GM21786 (cell line): ENCODE measurements around the gene GNAL.
A peak's percentile ranks its signal among the peaks of the same experiment; 100 is the strongest.
"Not testable (repeated sequence)": the region's sequence is repeated elsewhere in the genome, so short reads cannot be mapped to it uniquely, and the experiment has no call there.

Source experiments
- ATAC-seq: cut with Tn5 transposase; IDR thresholded peaks from one replicate; pipeline ENCODE4 v1.9.1; 2021; ENCODE audit not compliant: unreplicated experiment

The GNAL gene

DNA sequence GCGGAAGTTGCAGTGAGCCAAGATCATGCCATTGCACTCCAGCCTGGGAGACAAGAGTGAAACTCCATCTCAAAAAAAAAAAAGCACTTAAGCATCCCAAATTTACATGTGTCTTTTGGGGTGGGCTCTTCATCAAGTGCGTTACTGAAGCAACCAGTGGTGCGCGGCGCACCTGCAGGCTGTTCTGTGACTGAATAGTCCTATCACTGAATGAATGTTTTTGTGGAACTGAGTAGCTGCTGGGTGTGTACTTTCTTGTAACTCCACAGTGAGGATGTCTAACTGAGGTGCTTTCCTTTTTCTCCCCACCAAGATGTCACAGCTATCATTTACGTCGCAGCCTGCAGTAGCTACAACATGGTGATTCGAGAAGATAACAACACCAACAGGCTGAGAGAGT is 179.2 kb downstream of the GNAL start:
- no peak for ATAC-seq

DNA sequence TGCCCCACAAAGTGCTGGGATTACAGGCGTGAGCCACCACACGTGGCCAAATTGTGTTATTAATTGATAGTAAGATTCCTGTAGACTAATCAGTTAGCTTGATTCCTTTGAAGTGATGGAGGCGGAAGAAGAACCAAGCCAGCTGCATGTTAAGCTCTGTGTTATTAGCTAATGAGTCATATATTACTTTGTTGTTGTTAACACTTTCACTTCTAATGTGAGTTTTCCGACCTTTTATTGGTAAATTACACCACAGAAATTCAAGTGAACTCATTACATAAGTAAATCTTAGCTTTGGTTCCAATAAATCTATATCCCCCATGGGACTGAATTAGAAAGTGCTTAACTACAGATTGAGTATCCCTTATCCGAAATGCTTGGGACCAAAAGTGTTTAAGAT is 182.4 kb downstream of the GNAL start:
- no peak for ATAC-seq

DNA sequence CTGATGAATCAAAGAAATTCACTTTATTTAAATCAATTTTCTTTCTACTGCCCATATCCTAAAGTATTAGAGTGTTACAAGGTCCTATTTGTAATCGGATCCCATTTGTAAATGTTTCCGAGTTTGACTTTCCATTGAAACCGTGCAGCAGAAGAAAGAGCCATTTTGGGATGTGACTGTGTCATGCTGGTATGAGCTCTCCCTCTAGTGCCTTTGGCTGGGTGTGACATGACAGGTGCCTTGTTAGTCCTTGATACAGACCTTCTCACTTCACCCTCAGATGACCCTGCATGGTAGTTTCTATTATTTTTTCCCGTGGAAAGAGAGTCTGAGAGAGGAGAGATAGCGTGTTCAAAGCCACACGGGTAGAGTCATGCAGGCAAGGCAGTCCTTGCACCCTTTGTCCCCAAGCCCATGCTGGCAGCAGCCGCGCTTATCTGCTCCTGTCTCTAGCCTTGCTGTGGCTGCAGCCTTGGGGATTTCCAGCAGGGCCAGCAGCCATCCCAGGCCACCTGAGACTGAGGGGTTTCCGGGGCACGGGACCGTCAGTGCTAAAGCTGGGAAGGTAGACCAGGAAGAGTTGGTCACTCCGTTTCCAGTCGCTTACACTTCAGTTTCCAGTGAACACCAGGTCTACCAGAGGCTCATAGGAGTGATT is 183.5 kb downstream of the GNAL start:
- ATAC-seq: no peak

DNA sequence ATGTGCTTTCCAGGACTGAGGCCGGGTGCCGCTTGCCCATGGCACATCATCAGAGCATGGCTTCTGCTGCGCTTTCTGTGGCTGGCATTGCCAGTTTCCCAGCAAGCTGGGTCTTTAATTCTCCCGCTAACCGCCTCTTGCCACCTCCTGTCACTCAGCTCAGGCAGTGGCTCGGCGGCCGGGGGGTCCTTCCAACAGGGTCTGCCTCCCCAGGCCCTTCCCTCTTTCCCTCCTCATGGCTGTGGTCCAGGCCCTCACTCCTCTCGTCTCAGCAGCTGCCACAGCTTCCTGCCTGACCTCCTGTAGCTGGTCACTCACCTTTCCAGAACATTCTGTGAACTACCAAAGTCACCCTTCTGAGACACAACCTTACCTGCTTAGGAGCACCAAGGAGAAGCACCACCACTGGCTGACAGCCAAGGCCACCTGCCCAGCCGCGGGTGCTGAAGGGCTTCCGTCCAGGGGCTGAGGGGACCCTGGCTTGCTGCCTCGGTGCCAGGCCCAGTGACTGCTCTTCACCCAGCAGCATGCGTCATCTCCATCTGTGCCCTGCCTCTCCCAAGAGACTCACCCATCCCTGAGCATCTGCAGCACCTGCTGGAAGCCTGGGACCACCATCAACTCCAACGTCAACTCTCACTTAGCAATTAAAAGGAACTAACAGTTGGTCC is 184.7 kb downstream of the GNAL start:
- no peak for ATAC-seq

DNA sequence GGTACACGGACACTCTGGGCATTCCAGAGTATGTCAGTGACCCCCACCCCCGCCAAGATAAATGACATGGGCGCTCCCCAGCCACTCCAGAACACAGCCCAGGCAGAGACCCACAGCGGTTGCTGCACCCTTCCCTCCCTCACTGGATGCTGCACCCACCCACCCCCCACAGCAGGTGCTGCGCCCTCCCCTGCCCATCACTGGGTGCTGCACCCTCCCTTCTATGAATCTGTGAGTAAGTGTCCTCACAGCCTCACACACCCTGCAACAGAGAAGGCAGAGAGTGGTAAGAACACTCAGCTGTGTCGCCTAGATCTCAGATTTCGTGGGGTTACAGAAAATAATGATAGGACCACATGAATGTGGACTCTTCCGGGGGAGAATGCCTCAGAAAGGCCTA is 185.6 kb downstream of the GNAL start:
- ATAC-seq: no peak

DNA sequence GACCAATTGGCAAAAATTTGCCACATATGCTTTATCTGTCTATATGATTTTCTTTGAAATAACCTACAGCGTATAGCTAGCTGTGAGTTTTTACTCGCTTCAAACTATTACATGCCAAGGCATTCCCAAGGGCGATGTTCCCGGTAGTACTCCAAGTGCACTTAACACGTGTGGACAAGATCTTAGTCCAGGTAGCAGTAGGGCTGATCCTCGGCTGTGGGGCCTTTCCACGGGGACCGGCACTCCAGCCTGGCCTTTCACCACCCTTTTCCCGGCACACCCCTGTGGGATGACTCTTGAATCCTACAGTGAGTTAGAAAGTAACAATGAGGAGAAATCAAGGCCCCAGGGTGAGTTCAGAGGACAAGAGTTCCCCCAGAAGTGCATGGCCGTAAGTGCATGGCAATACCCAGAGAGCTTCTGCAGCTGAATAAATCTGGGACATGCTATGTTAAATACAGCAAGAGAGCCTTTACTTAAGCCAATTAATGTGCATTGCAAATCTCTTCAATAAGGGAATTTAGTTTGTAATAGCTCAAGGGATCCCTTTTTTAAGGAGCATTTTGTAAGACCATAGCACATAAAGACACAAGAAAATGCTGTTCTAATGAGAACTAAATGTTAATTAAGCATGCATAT is 188.6 kb downstream of the GNAL start:
- ATAC-seq: no peak

DNA sequence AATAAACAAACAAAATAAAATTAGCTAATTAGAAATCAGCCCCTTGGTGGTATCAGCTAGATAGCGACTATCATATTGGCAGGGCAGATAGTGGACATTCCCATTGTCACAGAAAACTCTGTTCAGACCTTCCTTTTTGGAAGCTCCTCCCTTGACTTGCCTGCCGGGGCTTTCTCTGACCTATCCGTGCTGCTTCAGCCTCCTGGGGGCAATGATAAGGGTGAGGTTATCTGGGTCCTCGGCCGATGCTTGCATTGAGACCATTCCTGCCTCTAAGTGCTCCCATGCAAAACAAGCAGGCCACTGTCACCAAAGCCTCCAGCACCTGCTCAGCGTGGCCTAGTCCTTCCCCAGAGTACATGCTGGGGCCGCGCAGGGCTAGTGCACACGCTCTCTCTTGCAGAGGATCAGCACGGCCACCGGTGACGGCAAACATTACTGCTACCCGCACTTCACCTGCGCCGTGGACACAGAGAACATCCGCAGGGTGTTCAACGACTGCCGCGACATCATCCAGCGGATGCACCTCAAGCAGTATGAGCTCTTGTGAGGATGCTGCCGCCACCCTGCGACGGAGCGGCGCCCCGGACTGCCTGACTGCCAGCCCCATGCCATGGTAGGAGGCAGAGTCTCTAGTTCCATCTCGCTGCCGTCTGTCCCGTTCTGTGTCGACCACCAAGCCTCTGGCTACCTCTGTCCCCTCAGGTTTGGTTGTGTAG is 191.7 kb downstream of the GNAL start:
- no peak for ATAC-seq

DNA sequence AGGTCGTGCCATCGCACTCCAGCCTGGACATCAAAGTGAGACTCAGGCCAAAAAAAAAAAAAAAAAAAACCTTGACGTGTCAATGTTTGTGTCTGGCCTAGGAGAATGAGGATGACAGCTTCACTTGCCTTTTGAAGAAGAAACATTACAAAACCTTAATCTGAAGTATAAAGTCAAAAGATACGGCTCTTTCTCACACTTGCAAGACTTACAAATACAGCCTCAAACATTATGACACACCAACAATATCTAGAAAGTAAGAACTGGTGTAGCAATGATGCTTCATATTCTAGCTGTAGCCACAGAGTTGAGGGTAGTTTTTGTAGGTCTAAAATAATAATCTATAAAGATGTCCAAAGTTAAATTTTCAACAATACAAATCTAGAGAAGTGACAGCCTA is 193.6 kb downstream of the GNAL start:
- ATAC-seq: no peak

DNA sequence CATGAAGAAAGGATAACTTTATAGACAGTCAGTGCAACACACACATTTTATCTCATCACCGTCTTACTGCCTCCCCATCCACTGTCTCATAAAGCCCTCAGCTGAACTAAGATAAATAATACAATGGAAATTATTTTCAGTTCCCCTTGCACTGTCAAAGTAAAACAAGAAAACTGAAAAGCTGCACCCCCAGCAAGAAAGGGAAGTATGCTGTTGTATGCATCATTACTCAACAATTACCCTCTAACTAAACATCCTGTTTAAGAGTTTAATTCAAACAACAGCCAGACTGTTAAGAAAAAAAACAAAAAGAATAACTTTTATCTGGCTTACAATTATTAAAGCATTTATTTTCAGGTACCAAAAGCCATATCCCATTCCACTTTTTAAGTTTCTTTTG is 194.1 kb downstream of the GNAL start:
- peak; percentile 86 for ATAC-seq

DNA sequence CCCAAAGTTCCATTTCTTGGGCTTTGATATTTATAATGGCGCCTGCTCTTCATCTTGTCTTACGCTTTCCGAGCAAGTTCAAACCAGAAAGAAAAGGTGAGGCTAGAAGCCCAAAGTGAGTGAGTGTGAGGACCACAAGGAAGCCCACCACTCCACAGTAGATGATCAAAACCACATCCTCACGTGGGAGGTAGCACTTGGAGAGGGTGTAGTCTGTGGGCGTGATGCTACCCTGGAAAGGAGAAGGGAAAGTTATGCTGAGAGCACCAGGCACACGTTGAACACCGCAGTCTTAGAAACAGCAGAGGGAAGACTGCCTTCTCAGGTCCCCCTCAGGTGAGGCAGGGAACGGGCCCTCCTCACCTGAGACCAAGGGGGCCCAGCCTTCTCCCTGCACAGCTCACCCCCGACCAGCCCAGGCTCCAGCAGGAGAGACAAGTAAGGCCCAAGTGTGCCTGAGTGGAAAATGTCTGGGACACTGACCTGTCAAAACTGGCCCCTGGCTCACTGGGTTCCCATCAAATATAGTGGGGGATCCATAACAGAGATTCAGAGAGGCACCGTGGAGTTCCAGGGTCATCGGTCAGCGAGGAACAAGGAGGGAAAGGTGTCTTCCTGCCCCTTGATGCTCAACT is 195.4 kb downstream of the GNAL start:
- ATAC-seq: no peak

DNA sequence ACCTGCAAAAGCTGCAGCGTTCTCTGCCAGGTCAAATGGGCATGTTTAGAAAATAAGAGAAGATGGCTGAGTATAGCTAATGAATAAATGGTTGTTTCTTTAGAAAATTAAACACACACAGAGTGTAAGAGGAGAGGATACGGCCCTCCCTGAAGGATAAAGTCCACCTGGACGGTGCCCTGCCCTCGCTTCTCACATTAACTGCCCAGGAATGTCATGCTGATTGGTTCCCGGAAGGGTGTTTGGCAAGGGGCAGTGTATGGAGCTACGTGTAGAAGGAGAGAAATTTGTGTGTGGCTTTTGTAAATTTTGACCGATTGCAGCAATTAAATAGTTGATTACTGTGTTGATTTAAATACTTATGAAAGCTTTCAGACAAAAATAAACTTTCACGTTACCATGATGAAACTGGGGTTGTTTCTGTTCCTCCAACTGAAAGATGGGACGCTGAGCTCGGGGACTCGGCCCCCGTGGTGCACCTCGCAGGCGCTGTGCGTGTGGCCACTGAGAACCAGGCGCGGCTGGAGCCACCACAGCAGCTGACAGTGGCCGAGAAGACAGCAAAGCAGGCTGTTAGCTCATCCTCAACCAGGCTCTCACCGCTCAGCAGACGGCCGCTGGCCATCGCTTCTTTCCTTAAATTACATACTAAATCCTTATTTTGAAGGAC is 196.3 kb downstream of the GNAL start:
- ATAC-seq: no peak

DNA sequence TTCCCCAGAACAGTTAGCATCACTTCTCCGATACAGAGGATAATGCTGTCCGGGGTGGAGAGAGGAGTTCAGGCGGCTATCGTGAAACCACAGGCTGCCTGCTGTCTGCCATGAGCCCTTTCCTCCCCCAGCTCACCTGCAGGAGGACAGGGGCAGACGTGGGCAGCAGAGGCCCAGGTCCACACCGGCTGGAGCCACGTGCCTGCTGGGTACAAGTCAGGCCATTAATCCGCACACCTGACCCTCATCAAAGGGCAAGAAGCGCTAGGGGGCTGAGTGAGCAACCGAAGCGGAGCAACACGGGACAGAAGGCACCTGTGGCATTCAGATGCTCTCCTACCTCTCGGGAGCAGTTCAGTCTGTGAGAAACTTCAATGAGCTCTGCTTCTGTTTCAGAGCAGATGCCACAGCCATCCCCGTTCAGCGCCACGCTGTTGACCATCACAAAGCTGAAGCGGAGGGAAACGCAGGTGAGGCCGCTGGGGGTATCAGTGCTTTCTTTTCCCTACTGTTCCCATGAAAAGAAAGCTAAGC is 197.6 kb downstream of the GNAL start:
- ATAC-seq: no peak

DNA sequence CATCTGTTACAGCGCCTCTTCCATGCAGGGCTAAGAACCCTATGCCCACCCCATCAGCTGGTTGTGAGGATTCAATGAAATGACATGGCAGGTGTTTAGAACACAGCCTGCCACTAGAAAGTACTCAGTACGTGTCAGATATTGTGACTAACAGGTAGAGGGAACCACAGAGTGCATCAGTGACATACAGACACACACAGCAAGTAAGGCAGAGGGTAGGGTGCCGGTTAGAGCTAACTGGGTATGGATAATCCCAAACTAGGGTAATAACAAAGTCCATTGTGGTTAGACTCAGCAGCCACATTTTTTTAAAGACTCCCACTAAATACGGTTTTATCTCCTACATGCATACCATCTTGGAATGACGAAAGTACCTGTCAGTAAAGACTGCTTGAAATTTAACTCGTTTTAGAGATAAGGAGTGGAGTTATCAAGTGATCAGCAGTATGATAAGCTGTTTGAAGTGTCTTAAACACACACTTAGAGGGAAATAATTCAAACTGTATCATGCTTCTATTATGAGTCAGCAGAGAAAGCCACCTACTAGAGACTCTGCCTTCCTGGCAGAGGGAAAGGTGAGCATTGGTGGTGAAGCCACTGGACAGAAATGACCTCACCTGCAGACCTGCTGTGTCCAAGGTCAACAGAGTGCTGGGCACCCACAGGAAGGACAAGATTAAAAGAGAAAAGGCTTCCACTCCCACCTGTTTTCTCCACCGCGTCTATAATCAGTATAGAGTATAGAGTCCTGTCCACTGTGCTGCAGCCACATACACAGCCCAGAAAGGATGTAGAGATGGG is 198.5 kb downstream of the GNAL start:
- no peak for ATAC-seq

DNA sequence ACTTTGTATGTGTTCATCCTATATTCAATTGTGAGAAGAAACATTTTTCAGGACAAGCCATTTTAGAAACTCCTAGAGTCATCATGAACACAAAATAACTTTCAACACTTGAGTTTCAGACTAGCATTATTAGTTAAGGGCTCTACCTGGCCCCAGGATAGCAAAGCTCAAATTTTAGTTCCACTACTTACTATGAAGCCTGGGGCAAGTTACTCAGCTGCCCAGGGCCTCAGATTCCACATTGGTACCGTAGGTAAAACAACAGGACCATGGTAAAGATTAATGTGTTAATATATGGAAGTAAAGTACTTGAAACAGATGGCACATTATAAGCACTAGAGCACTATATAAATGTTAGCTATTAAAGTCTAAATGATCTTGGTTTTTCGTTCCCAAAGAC is 199.7 kb downstream of the GNAL start:
- no peak for ATAC-seq

DNA sequence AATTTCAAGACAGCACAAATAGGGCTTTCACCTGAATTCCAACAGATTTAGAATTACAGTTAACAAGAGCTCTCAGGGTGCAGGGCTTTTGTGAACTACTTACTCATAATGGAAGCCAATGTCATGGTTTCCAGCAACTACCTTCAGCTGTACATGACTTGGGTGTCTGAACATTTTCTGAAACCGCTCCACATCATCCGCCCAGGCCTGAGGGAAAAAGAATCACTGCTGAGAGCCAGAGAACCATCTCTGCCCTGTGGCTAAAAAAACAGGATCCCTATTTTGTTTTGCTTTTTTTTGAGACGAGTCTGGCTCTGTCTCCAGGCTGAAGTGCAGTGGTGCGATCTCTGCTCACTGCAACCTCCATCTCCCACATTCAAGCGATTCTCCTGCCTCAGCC is 200.2 kb downstream of the GNAL start:
- no peak for ATAC-seq

DNA sequence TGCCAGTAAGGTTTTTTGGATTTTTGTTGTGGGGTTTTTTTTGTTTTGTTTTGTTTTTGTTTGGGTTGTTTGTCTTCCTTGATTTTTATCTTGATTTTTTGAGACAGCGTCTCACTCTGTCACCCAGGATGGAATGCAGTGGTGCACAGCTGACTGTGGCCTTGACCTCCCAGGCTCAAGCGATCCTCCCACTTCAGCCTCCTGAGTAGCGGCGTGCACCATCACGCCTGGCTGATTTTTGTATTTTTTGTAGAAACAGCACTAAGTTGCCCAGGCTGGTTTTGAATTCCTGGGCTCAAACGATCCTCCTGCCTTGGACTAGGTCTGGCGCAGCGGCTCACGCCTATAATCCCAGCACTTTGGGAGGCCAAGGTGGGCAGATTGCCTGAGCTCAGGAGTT is 202.7 kb downstream of the GNAL start:
- no peak for ATAC-seq

DNA sequence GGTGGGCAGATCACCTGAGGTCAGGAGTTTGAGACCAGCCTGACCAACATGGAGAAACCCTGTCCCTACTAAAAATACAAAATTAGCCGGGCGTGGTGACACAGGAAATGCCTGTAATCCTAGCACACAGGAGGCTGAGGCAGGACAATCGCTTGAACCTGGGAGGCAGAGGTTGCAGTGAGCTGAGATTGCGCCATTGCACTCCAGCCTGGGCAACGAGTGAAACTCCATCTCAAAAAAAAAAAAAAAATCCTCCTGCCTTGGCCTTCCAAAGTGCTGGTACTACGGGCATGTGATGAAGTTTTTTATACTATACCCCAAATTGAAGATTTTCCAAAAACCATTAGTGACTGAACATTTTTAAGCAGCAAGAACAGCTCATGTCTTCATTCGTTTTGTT is 203.4 kb downstream of the GNAL start:
- not testable (repeated sequence) for ATAC-seq

DNA sequence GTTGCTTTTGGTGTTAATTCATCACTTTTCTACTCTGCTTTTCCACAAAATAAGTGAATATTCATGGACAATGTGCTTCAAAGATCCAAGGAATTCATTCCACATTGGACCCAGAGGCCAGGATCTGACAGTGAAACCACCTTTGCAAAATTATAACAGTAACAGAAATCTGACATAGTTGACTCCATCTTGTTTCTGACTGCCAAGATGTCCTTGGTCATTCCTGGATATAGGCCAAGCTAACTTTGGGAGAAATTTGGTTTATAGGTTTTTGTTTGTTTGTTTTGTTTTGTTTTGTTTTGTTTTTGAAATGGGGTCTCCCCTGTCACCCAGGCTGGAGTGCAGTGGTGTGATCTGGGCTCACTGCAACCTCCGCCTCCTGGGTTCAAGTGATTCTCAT is 208.7 kb downstream of the GNAL start:
- no peak for ATAC-seq

DNA sequence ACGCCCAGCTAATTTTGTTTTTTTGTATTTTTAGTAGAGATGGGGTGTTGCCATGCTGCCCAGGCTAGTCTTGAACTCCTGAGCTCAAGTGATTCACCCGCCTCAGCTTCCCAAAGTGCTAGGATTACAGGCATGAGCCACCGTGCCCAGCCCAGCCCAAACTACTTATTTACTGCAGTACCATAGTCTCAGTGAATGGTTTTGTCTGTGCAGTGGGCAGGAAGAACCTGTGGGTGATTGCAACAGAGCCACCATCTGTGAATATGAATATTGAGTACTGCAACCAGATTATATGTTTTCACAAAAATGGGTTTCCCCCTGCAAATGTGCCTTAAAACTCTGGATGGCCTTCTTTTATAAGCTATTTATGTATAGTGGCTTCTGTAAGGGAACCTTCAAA is 210.0 kb downstream of the GNAL start:
- ATAC-seq: no peak
